Measurements from ENCODE around the gene GPSM3. TPM values are rescaled to one million over a fixed set of nuclear protein-coding genes. Genes with fewer than 3 reads are reported as not detected.
A peak's percentile ranks its signal among the peaks of the same experiment; 100 is the strongest.

Gene GPSM3
- total and polyA plus RNA-seq, 2 donors (not counting 1 experiment from before 2014, with no cell fraction given), result 194 to 299 TPM

DNA sequence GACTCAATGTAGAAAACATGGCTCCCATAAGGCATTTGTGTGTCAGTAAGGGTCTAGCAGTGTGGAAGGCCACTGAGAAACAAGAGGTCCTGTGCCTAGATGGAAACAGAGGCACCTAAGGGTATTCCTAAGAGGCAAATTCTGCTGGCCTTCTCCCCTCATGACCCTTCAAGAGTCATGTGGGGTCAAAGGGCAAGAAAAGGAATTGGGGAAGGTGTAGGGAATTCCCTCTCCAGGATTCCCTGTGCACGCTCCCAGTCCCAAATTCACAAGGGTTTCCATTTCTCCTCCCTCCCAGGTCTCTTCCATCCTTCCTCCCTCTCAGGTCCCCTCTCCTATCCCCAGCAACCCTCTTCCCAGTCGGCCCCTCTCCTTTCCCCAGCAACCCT lies 17.1 kb downstream of the GPSM3 start:
- peak overlapping the region; percentile 86 for H2AFZ ChIP-seq (ENCODE audit: insufficient read depth, low read depth, low read length, poor library complexity, severe bottlenecking)
- peaks cover 5 to 13% of the 10 kb centered on the region in 2 experiments for H3K36me3 ChIP-seq (replicated peaks in 1 of 2; ENCODE audit: control extremely low read depth in 1 of 2, control insufficient read depth in 1 of 2, extremely low read depth in 1 of 2, insufficient read depth in 2 of 2, low read length in 1 of 2)
- H3K9me3 ChIP-seq (ENCODE audit: control extremely low read depth in 1 of 3, control insufficient read depth in 2 of 3, insufficient read depth in 1 of 3, low read length in 2 of 3), result no peaks in the 10 kb centered on the region
- peak overlapping the region; percentile 81 for H3K9ac ChIP-seq (ENCODE audit: low read length)
- H3K27ac ChIP-seq (ENCODE audit: low read length in 2 of 2), result peak overlapping the region; percentile 97 to 98
- peak overlapping the region; percentile 97 for H3K4me3 Mint-ChIP-seq
- no peaks in the 10 kb centered on the region for H4K20me1 ChIP-seq (ENCODE audit: control insufficient read depth, insufficient read depth, low read length, poor library complexity, severe bottlenecking)
- ChIA-PET POLR2A (no interaction called here), CTCF (no interaction called here)
- H3K9me3 Mint-ChIP-seq (ENCODE audit: insufficient read depth), result no peaks in the 10 kb centered on the region
- TF ChIP-seq, protein P1, sequence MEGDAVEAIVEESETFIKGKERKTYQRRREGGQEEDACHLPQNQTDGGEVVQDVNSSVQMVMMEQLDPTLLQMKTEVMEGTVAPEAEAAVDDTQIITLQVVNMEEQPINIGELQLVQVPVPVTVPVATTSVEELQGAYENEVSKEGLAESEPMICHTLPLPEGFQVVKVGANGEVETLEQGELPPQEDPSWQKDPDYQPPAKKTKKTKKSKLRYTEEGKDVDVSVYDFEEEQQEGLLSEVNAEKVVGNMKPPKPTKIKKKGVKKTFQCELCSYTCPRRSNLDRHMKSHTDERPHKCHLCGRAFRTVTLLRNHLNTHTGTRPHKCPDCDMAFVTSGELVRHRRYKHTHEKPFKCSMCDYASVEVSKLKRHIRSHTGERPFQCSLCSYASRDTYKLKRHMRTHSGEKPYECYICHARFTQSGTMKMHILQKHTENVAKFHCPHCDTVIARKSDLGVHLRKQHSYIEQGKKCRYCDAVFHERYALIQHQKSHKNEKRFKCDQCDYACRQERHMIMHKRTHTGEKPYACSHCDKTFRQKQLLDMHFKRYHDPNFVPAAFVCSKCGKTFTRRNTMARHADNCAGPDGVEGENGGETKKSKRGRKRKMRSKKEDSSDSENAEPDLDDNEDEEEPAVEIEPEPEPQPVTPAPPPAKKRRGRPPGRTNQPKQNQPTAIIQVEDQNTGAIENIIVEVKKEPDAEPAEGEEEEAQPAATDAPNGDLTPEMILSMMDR (IDR thresholded peaks at IDR 0.05), result no peak
- no peak for TF ChIP-seq EZH2 (IDR thresholded peaks at IDR 0.05; ENCODE audit: borderline replicate concordance, insufficient read depth, low read depth, low read length, poor library complexity, severe bottlenecking)
- ATAC-seq (ENCODE audit: low read depth) (no peak), DNase-seq (no peak)
- H3K4me3 ChIP-seq (ENCODE audit: control extremely low read depth in 1 of 5, extremely low read depth in 1 of 5, insufficient read depth in 1 of 5, low read depth in 2 of 5, low read length in 4 of 5), result peak overlapping the region; percentile 34 to 87 (median 82)
- H3K27ac Mint-ChIP-seq, result peak overlapping the region; percentile 54
- peak overlapping the region; percentile 93 for H3K4me2 ChIP-seq (replicated peaks; ENCODE audit: low read depth, low read length, poor library complexity, severe bottlenecking)
- H3K4me1 Mint-ChIP-seq, result peaks cover 63% of the 10 kb centered on the region
- no peaks in the 10 kb centered on the region for H3K27me3 ChIP-seq (replicated peaks in 1 of 4; ENCODE audit: control extremely low read depth in 1 of 4, control insufficient read depth in 3 of 4, insufficient read depth in 4 of 4, low read length in 3 of 4)
- 42% methylated on average over 2 of the region's 2 CpGs for WGBS (ENCODE audit: insufficient coverage)
- peaks cover 25% of the 10 kb centered on the region for H3K79me2 ChIP-seq (ENCODE audit: control insufficient read depth, insufficient read depth, low read length)
- intact Hi-C loops (cut with micrococcal nuclease), result loop anchor here (5.0 kb wide), 6 partner anchors 218 to 1397 kb away; partner anchors contain the start of genes CSNK2B, HSD17B8, LY6G5B and NELFE
- H3K4me1 ChIP-seq (ENCODE audit: control insufficient read depth in 2 of 2, insufficient read depth in 2 of 2, low read length in 2 of 2), result peaks cover 34 to 50% of the 10 kb centered on the region in 2 donors
- H3K27me3 Mint-ChIP-seq, result no peaks in the 10 kb centered on the region

DNA sequence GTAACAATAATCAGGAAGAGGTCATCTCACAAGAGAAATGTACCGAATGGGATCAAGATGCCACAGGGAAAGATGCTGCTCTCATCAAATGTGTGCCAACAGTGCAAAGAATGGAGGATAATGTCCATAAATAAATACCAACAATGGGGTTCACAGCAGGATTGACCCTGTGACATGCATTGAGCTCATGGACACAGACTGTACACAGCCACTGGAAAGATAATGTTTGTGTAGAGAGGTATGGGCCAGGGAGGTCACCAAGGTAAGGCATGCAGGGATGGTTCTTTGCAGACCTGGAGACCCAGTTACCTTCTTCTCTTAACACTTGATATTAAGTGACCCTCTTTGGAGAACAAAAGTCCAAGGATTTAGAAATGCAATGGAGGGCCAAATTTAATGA lies 18.0 kb downstream of the GPSM3 start:
- DNase-seq, result no peak
- TF ChIP-seq EZH2 (IDR thresholded peaks at IDR 0.05; ENCODE audit: borderline replicate concordance, insufficient read depth, low read depth, low read length, poor library complexity, severe bottlenecking), result no peak
- Histone ChIP-seq H3K79me2 (ENCODE audit: control insufficient read depth, insufficient read depth, low read length) (peaks cover 22% of the 10 kb centered on the region), H3K27me3 (replicated peaks in 1 of 4; ENCODE audit: control extremely low read depth in 1 of 4, control insufficient read depth in 3 of 4, insufficient read depth in 4 of 4, low read length in 3 of 4) (no peaks in the 10 kb centered on the region), H2AFZ (ENCODE audit: insufficient read depth, low read depth, low read length, poor library complexity, severe bottlenecking) (no peak overlapping the region), H3K9me3 (ENCODE audit: control extremely low read depth in 1 of 3, control insufficient read depth in 2 of 3, insufficient read depth in 1 of 3, low read length in 2 of 3) (no peaks in the 10 kb centered on the region), H3K36me3 (replicated peaks in 1 of 2; ENCODE audit: control extremely low read depth in 1 of 2, control insufficient read depth in 1 of 2, extremely low read depth in 1 of 2, insufficient read depth in 2 of 2, low read length in 1 of 2) (peaks cover 7 to 17% of the 10 kb centered on the region in 2 experiments), H3K4me1 (ENCODE audit: control insufficient read depth in 2 of 2, insufficient read depth in 2 of 2, low read length in 2 of 2) (peaks cover 32 to 48% of the 10 kb centered on the region in 2 donors), H3K27ac (ENCODE audit: low read length in 2 of 2) (no peak overlapping the region), H3K4me2 (replicated peaks; ENCODE audit: low read depth, low read length, poor library complexity, severe bottlenecking) (no peak overlapping the region), H3K4me3 (ENCODE audit: control extremely low read depth in 1 of 5, extremely low read depth in 1 of 5, insufficient read depth in 1 of 5, low read depth in 2 of 5, low read length in 4 of 5) (no peak overlapping the region), H4K20me1 (ENCODE audit: control insufficient read depth, insufficient read depth, low read length, poor library complexity, severe bottlenecking) (no peaks in the 10 kb centered on the region), H3K9ac (ENCODE audit: low read length) (no peak overlapping the region)
- H3K4me1 Mint-ChIP-seq, result peaks cover 56% of the 10 kb centered on the region
- no CpG with 5 or more reads among the region's 1 CpG for WGBS (ENCODE audit: insufficient coverage)
- ChIA-PET POLR2A (no interaction called here), CTCF (no interaction called here)
- H3K9me3 Mint-ChIP-seq (ENCODE audit: insufficient read depth), result no peaks in the 10 kb centered on the region
- H3K4me3 Mint-ChIP-seq, result peak overlapping the region; percentile 30
- peak overlapping the region; percentile 0 for H3K27ac Mint-ChIP-seq
- ATAC-seq (ENCODE audit: low read depth), result no peak
- H3K27me3 Mint-ChIP-seq, result no peaks in the 10 kb centered on the region
- intact Hi-C loops (cut with micrococcal nuclease), result no loop called here

Measured in B cell (primary cell).